Astrocyte of the spinal cord (primary cell): ENCODE results near the gene ANKUB1.

Experiments
- DNase-seq: peaks from one replicate; pipeline ENCODE4 v3.0.0; 2011; ENCODE audit warnings: low read depth, low spot score
- H3K4me3 ChIP-seq: 2 replicates; pipeline ENCODE4 v1.5.1; 2011; ENCODE audit warnings: low read depth, mild to moderate bottlenecking, low read length, moderate library complexity
- in situ Hi-C: cut with HindIII; loops from 2 replicates; pipeline ENCODE4 v1.10.0; 2017; ENCODE audit warnings: low sequenced_read_pairs
- TF ChIP-seq, protein P1 (sequence below): IDR thresholded peaks from 2 replicates; pipeline ENCODE4 v1.5.1; 2012; ENCODE audit warnings: low read depth, mild to moderate bottlenecking, low read length, inconsistent platforms

The ANKUB1 gene

DNA sequence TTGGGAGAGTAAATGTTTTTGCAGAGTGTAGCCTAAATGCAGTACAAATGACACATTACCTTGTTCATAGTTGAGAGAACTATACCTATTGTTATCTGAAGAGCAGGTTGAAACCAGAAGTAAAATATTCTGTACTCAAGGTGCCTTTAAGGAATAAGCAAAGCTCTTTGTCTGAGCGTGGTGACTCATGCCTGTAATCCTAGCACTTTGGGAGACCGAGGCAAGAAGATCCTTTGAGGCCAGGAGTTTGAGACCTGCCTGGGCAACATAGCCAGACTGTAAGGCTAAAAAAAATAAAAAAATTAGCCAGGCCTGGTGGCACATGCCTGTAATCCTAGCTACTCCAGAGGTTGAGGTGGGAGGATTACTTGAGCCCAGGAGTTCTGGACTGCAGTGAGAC is 18.5 kb upstream of the ANKUB1 start:
- in situ Hi-C loops = no loop called here
- no peak overlapping the region for H3K4me3 ChIP-seq
- DNase-seq = no peak
- TF ChIP-seq, protein P1, sequence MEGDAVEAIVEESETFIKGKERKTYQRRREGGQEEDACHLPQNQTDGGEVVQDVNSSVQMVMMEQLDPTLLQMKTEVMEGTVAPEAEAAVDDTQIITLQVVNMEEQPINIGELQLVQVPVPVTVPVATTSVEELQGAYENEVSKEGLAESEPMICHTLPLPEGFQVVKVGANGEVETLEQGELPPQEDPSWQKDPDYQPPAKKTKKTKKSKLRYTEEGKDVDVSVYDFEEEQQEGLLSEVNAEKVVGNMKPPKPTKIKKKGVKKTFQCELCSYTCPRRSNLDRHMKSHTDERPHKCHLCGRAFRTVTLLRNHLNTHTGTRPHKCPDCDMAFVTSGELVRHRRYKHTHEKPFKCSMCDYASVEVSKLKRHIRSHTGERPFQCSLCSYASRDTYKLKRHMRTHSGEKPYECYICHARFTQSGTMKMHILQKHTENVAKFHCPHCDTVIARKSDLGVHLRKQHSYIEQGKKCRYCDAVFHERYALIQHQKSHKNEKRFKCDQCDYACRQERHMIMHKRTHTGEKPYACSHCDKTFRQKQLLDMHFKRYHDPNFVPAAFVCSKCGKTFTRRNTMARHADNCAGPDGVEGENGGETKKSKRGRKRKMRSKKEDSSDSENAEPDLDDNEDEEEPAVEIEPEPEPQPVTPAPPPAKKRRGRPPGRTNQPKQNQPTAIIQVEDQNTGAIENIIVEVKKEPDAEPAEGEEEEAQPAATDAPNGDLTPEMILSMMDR = no peak

DNA sequence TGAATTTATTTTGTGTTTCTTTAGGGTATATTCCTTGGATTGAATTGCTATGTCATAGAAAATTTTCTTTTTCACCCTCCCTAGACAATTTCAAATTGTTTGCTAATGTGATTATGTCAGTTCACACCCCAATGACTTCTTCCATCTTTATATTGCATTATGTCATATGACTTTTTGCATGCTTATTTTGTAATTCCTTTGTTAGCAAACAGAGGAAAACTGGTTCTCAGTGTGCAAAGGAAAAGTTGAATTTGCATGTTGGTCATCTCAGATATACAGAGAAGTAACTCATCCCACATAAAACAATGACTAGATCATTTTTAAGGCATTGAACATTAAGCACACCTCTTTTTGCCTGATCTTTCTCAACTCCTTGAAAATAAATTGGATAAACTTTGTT is 17.3 kb upstream of the ANKUB1 start:
- TF ChIP-seq, protein P1 = no peak
- no peak for DNase-seq
- in situ Hi-C loops = no loop called here
- no peak overlapping the region for H3K4me3 ChIP-seq

DNA sequence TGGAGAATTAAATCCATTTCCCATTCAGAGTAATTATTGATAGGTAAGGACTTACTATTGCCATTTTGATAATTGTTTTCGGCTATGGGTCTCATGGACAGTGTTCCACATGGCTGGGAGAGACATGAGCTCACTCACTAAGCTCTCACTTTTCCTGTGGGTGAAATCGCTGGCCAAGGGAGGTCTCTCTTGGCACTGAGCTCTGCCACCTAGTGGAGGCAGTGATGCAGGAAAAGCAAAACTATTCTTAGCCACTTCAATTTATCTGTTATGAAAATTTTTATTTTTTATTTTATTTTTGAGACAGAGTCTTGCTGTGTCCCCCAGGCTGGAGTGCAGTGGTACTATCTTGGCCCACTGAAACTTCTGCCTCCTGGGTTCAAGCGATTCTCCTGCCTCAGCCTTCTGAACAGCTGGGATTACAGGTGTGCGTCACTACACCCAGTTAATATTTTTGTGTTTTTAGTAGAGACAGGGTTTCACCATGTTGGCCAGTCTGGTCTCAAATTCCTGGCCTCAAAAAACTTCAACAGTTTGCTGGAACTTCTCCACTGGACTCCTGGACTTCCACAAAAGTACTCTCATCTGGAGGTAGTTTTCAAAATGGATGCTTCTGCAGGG is 16.0 kb upstream of the ANKUB1 start:
- no peak overlapping the region for H3K4me3 ChIP-seq
- DNase-seq = peak; percentile 82
- TF ChIP-seq, protein P1 = peak; percentile 91
- in situ Hi-C loops = no loop called here

DNA sequence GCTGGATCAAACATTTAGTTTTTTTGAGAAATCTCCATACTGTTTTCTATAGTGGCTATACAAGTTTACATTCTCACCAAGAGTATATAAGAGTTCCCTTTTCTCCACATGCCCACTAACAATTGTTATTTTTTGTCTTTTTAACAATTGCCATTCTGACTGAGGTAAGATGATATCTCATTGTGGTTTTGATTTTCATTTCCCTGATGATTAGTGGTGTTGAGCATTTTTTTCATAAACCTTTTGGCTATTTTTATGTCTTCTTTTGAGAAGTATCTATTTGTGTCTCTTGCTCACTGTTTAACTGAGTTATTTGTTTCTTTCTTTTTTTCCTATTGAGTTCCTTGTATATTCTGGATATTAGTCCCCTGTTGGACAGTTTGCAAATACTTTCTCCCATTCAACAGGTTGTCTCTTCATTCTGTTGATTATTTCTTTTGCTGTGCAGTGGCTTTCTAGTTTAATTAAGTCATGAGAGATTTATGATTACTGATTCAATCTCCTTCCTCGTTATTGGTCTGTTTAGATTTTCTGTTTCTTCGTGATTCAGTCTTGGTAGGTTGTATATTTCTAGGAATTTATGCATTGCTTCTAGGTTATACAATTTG is 13.9 kb upstream of the ANKUB1 start:
- in situ Hi-C loops = no loop called here
- TF ChIP-seq, protein P1 = no peak
- DNase-seq = no peak
- H3K4me3 ChIP-seq = no peak overlapping the region

DNA sequence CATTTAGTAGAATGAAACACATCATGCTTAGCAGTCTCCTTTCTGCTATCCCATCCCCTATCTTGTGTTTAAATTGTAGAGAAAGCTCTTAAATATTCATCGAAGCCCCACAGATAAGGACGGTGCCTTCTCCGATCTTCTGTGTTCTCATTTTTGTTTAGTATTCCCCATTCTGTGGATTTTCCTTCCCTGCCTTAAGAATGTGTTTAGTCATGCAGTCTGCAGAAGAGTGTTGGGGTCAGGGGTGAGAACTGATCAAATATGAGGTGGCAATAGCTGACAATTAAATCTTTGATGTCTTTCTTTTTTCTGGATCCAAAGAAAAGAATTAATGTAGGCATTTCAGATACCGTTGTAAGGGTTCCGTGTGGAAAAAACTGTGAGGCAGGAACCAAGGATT is 9.3 kb upstream of the ANKUB1 start:
- no peak for DNase-seq
- in situ Hi-C loops = no loop called here
- TF ChIP-seq, protein P1 = no peak
- H3K4me3 ChIP-seq = no peak overlapping the region

DNA sequence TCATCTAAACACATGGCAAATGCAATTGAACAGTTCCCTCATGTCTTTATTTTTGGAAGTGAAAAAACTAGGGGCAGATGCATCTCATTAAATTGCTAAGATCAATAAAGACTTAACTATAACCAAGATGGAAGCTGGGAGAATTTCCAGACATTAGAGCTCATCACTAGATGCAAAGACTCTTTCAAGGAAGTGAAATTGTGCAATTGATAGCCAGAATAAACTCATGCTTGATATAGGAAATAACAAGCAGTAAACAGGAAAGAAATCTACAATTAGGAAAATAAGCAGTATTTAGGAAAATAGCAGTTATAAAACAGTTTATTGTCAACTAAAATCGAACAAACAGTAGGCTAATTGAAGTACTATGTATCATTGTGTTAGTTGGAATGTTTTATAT is 8.8 kb upstream of the ANKUB1 start:
- in situ Hi-C loops = no loop called here
- H3K4me3 ChIP-seq = no peak overlapping the region
- TF ChIP-seq, protein P1 = no peak
- DNase-seq = no peak
